ENCODE data around the gene ZSWIM7. TPM values are rescaled to one million over a fixed set of nuclear protein-coding genes. Genes with fewer than 3 reads are reported as not detected.
"Not testable (repeated sequence)": the region's sequence is repeated elsewhere in the genome, so short reads cannot be mapped to it uniquely, and the experiment has no call there.

The ZSWIM7 gene
- total RNA-seq, 1 experiment from 2014 or later, result 7.8 TPM

DNA sequence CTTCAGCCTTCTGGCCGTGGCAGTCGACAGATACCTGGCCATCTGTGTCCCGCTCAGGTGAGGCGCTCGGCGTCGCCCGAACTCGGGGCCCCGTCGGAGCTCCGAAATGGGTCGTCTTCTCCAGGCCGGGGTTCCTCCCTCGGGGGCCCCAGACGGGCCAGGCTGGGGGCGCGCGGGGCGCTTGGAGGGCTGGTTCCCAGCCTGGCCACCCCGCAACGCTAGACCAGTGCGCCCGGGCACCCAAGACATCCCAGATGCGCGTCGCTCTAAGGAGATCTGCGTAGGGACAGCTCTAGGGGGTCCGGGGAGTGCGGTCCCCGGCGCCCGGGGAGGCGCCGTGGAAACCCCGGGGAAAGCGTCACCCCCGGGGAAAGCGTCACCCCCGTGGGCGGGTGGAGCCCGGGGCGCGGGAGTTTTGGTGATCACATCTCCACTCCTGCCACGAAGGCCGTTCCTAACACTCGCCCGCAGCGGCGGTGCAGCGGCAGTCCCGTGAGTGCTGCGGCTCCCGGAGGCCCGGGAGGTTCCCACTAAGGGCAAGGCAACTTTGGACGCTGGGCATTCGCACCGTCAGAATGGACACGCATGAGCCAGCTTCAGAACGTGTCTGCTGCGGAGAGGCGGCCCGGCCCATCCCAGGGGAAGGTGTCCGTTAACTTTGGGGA lies 53.8 kb downstream of the ZSWIM7 start:
- in situ Hi-C loops (cut with HindIII; ENCODE audit: low pct_unique_long_range_greater_than_20kb, low sequenced_read_pairs), result no loop called here
- DNase-seq (ENCODE audit: low read depth), result no peak

DNA sequence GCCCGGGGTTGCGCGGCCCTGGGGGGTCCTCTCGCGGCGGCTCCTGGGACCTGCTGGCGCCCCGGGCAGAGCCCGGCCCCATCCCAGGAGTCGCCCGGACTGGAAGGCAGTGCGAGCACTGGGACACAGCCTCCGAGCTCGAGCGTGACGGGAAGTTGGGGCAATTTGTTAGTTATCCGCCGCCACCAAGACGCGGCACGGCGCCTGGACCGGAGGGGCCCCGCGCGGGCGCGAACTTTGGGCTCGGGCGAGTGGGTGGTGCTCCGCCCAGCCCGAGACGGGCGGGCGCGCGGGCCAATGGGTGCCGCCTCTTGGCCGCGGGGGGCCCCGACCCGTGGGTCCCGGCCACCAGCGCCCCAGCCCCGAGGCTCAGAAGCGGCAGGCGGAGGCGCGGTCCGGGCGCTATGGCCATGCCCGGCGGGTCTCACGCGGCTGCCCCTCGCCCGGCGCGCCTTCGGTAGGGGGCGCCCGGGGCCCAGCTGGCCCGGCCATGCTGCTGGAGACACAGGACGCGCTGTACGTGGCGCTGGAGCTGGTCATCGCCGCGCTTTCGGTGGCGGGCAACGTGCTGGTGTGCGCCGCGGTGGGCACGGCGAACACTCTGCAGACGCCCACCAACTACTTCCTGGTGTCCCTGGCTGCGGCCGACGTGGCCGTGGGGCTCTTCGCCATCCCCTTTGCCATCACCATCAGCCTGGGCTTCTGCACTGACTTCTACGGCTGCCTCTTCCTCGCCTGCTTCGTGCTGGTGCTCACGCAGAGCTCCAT lies 54.6 kb downstream of the ZSWIM7 start, which contains the start of gene ADORA2B:
Gene ADORA2B (plus strand): TSS at position 372 of the 768 bp plus-strand sequence. CDS start 119 bp downstream, at position 491.
- in situ Hi-C loops (cut with HindIII; ENCODE audit: low pct_unique_long_range_greater_than_20kb, low sequenced_read_pairs), result no loop called here
- DNase-seq (ENCODE audit: low read depth), result peak; percentile 80

DNA sequence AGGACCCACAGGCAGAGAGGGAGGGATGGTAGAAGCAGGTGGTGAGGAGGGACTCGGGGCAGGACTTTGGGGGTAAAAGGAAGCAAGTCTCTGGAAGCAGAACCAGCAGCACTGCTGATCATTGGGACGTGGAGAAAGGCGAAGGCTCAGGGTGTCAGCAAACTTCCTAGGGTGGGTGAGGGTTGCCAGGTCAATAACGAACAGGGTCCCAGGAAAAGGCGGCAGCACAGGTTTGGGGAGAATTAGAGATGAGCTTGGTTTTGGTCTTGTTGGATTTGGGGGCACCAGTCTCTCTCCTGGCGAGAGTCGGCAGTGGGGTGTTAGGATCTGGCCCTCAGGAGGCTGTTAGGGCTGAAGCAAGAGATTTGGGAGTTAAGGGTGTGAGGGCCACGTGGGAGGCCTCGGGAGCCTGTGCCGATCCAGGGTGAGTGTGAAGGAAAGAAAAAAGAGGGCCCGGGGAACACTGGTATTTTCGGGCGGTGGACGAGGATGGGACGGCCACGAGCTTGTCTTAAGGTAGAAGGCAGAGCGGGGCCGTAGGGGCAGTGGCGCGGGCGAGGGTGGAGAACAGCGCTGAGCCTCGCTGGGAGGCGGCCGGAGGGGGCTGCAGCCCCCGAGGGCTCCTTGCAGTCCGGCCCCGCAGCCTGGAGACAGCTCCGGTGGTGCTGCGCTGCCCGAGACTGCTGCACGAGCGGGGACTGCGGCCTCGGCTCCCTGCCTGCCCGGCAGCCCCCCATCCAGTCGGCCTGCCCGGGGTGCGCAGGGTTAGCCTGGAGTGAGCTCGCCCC lies 55.3 kb downstream of the ZSWIM7 start:
- DNase-seq (ENCODE audit: low read depth), result no peak
- in situ Hi-C loops (cut with HindIII; ENCODE audit: low pct_unique_long_range_greater_than_20kb, low sequenced_read_pairs), result no loop called here

DNA sequence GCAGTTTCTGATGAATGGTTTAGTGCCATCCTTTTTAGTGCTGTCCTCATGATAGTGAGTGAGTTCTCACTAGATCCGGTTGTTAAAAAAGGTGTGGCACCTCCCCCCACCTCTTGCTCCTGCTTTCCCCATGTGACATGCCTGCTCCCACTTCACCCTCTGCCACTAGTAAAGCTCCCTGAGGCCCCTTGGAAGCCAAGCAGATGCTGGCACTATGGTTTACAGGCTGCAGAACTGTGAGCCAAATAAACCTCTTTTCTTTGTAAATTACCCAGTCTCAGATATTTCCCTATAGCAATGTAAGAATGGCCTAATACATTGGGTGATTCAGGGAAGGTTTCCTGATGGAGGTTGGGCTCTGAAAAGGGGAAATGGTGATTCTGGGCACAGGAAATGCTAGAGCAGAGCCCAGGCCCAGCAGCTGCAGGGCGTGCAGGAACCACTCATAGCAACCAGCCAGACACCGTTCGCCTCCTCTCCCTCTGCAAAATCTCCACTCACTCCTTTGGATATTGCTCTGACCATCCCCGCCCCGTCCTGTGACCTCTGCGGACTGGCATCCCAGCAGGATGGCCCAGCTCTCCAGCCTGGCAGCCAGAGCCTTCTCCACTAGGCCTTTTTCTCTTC lies 57.2 kb downstream of the ZSWIM7 start:
- in situ Hi-C loops (cut with HindIII; ENCODE audit: low pct_unique_long_range_greater_than_20kb, low sequenced_read_pairs), result no loop called here
- DNase-seq (ENCODE audit: low read depth), result no peak

DNA sequence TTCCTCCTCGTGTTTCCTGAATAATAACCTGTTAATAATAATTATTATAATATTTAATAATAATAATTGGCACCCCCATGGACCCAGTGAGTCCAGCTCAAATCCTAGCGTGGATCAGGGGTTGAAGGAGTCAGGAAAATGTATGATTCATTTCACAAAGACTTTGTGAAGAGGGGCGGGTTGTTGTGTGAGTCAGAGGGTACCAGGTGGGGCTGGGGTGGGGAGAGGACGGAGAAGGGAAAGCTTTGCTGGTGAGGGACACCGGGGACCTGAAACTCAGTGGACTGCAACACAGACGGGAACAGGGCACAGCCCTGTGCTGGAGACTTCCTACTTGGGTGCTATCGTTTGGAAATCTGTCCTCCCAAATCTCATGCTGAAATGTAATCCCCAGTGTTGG lies 57.7 kb downstream of the ZSWIM7 start:
- in situ Hi-C loops (cut with HindIII; ENCODE audit: low pct_unique_long_range_greater_than_20kb, low sequenced_read_pairs), result no loop called here
- no peak for DNase-seq (ENCODE audit: low read depth)

DNA sequence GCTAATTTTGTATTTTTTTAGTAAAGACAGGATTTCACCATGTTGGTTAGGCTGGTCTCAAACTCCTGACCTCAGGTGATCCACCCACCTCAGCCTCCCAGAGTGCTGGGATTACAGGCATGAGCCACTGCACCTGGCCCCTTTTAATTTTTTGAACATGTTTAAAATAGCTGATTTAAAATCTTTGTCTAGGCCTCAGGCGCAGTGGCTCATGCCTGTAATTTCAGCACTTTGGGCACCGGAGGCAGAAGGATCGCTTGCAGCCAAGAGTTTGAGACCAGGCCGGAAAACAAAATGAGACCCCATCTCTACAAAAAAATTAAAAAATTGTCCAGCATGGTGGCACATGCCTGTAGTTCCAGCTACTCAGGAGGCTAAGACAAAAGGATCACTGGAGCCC lies 63.0 kb downstream of the ZSWIM7 start:
- in situ Hi-C loops (cut with HindIII; ENCODE audit: low pct_unique_long_range_greater_than_20kb, low sequenced_read_pairs); DNase-seq (ENCODE audit: low read depth): not testable (repeated sequence)

DNA sequence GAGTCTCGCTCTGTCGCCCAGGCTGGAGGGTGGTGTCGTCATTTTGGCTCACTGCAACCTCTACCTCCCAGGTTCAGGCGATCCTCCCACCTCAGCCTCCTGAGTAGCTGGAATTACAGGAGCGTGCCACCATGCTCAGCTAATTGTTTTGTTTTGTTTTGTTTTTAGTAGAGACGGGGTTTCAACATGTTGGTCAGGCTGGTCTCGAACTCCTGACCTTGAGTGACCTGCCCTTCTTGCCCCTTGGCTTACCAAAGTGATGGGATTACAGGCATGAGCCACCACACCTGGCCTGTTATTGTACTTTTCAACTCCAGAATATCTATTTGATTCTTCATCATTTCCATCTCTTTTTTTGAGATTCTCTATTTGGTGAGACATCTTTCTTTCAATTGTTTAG lies 63.6 kb downstream of the ZSWIM7 start:
- in situ Hi-C loops (cut with HindIII; ENCODE audit: low pct_unique_long_range_greater_than_20kb, low sequenced_read_pairs), result no loop called here
- no peak for DNase-seq (ENCODE audit: low read depth)

DNA sequence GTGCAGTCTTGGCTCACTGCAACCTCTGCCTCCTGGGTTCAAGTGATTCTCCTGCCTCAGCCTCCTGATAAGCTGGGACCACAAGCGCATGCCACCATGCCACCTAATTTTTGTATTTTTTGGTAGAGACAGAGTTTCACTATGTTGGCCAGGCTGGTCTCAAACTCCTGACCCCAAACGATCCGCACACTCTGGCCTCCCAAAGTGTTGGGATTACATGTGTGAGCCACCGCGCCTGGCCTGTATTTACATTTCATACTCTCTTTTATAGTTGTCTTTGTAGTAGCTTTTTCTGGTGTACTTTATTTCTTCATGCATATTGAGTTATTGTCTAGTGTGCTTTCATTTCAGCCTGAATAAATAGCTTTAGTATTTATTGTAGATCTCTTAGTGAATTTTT lies 64.6 kb downstream of the ZSWIM7 start:
- in situ Hi-C loops (cut with HindIII; ENCODE audit: low pct_unique_long_range_greater_than_20kb, low sequenced_read_pairs), result no loop called here
- no peak for DNase-seq (ENCODE audit: low read depth)

DNA sequence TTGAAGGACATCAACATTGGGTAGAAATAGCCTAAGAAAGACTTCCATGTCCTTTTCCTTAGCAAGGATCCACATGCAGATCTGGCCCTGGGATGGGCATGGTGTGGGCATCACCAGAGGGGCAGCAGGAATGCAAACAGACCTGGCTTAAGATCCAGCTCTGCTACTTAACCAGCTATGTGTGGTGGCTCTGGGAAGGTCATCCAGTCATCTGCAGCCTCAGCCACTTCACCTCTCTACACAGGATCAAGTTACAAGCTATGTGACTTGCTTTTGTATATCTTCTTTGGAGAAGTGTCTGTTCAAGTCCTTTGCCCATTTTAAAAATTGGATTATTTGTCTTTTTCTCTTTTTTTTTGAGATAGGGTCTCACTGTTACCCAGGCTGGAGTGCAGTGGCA lies 68.1 kb downstream of the ZSWIM7 start:
- no peak for DNase-seq (ENCODE audit: low read depth)
- in situ Hi-C loops (cut with HindIII; ENCODE audit: low pct_unique_long_range_greater_than_20kb, low sequenced_read_pairs), result no loop called here

DNA sequence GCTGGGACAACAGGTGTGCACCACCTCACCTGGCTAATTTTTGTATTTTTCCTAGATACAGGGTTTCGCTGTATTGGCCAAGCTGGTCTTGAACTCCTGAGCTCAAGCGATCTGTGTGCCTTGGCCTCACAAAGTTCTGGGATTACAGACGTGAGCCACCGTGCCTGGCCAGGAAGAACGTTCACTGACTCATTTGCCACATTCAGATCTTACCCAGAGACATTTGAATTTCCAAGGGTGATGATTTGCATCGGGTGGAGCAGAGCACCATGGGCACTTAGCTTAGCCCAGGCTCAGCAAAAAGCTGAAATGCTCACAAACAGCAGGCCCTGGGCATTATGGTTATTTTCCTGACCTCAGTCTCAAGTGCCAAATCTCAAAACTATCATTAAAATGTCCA lies 69.1 kb downstream of the ZSWIM7 start:
- in situ Hi-C loops (cut with HindIII; ENCODE audit: low pct_unique_long_range_greater_than_20kb, low sequenced_read_pairs), result no loop called here
- DNase-seq (ENCODE audit: low read depth), result no peak

DNA sequence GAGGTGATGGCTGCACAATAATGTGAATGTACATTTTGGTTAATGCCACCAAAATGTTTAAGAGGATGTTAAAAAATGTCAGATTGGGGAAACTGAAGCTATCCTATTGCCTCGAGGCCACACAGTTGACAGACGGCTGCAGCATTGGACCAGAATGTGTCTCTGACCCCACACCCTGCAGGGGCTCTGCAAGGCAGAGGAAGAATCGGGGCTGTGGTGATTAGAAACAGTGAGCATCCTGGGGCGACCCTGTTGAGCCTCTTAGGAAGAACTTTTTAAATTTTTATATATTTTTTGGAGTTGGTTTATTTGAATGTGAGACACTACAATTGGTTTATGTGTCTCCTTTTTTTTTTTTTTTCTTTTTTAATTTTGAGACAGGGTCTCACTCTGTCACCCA lies 69.6 kb downstream of the ZSWIM7 start:
- DNase-seq (ENCODE audit: low read depth), result no peak
- in situ Hi-C loops (cut with HindIII; ENCODE audit: low pct_unique_long_range_greater_than_20kb, low sequenced_read_pairs), result no loop called here

DNA sequence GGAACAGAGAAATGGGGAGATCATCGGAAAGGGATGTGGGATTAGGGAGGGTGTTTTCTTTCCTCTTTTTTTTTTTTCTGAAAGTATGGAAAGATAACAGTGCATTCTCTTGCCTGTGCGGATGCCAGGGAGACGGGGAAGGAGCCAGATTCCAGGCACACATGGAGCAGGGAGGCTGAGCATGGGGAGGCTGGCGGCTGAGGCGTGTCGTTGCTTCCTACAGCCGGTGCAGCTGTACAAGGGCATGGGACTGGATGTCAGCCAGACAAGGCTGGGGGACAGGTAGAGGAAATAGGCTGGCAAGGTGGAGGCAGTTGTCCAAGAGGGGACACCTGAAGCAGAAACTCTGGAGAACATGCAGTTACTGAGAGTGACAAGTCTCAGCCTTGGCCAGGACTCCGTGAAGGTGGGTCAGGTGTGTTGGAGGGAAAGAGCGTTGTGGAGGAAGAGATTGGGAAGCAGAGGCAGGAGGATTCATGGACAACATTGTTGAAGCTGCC lies 71.2 kb downstream of the ZSWIM7 start:
- DNase-seq (ENCODE audit: low read depth), result no peak
- in situ Hi-C loops (cut with HindIII; ENCODE audit: low pct_unique_long_range_greater_than_20kb, low sequenced_read_pairs), result no loop called here

Other genes starting within 250 kb of the ZSWIM7 start
- 57.2 and 60.0 TPM in 2 replicates for gene ADORA2B, start 54.6 kb downstream of the ZSWIM7 start, total RNA-seq (2014; rRNA removed; shearing (Covaris generic); ENCODE audit: low replicate concordance)
- 21.5 and 24.5 TPM in 2 replicates for gene TTC19, start 120 bp upstream of the ZSWIM7 start, total RNA-seq (2014; rRNA removed; shearing (Covaris generic); ENCODE audit: low replicate concordance)
- 20.9 and 164 TPM in 2 replicates for gene NCOR1, start 215.8 kb upstream of the ZSWIM7 start, total RNA-seq (2014; rRNA removed; shearing (Covaris generic); ENCODE audit: low replicate concordance)
- 22.0 and 24.5 TPM in 2 replicates for gene PIGL, start 217.5 kb upstream of the ZSWIM7 start, total RNA-seq (2014; rRNA removed; shearing (Covaris generic); ENCODE audit: low replicate concordance)